Osteocyte (in vitro differentiated cells): ENCODE data around the gene ATP9A. TPM values are rescaled to one million over a fixed set of nuclear protein-coding genes. Genes with fewer than 3 reads are reported as not detected.
A peak's percentile ranks its signal among the peaks of the same experiment; 100 is the strongest.

Experiments
- DNase-seq: peaks from one replicate; pipeline ENCODE4 v3.0.0; 2021; ENCODE audit warnings: mixed read lengths; ENCODE audit not compliant: unreplicated experiment; ENCODE audit errors: extremely low spot score
- H3K27ac Mint-ChIP-seq: one replicate; pipeline ENCODE4 v1.8.0; 2021; ENCODE audit warnings: mild to moderate bottlenecking, mixed read lengths; ENCODE audit not compliant: unreplicated experiment
- H3K27me3 Mint-ChIP-seq: one replicate; pipeline ENCODE4 v1.8.0; 2021; ENCODE audit warnings: mixed read lengths; ENCODE audit not compliant: unreplicated experiment
- H3K36me3 Mint-ChIP-seq: one replicate; pipeline ENCODE4 v1.8.0; 2021; ENCODE audit warnings: mixed read lengths; ENCODE audit not compliant: unreplicated experiment
- H3K4me1 Mint-ChIP-seq: one replicate; pipeline ENCODE4 v1.8.0; 2021; ENCODE audit warnings: mixed read lengths; ENCODE audit not compliant: unreplicated experiment
- H3K4me3 Mint-ChIP-seq: one replicate; pipeline ENCODE4 v1.8.0; 2021; ENCODE audit warnings: mild to moderate bottlenecking, moderate library complexity, mixed read lengths; ENCODE audit not compliant: unreplicated experiment
- H3K9me3 Mint-ChIP-seq: one replicate; pipeline ENCODE4 v1.8.0; 2021; ENCODE audit warnings: mixed read lengths; ENCODE audit not compliant: unreplicated experiment
- total RNA-seq: library from RNA; stranded (reverse); gene quantifications from 2 replicates; pipeline ENCODE4 v1.2.1, GENCODE V29; 2021
- TF ChIP-seq, protein P1 (sequence below): fragments of 200-600 bp; sonication (generic); IDR thresholded peaks from 2 replicates; pipeline ENCODE4 v1.5.0; 2021; ENCODE audit warnings: antibody characterized with exemption, mild to moderate bottlenecking, moderate library complexity

ATP9A gene
- total RNA-seq, 1 donor from 2014 or later: 58.4 TPM

DNA sequence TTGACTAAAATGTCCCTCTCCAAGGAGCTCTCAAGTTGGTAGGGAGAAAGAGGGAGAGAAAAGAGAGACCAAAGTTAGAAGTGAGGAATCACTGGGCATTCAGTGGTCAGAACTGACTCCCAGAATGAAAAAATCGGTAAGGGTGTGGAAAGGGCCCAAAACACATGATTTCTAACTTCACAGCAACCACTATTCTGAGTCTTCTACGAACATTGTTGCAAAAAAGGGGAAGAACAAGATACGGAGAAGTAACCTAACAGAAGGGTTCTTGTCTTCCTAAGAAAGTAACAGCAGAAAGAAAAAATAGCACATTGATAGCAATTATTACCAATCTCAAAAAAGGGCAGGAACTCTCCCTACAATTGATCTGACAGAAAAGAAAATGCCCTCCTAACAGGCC, 65.6 kb downstream of the ATP9A start:
- Mint-ChIP-seq H3K27ac (no peak overlapping the region), H3K27me3 (no peaks in the 10 kb centered on the region), H3K4me1 (peaks cover 22% of the 10 kb centered on the region), H3K9me3 (no peaks in the 10 kb centered on the region), H3K36me3 (peaks cover 12% of the 10 kb centered on the region), H3K4me3 (no peak overlapping the region)
- TF ChIP-seq, protein P1, sequence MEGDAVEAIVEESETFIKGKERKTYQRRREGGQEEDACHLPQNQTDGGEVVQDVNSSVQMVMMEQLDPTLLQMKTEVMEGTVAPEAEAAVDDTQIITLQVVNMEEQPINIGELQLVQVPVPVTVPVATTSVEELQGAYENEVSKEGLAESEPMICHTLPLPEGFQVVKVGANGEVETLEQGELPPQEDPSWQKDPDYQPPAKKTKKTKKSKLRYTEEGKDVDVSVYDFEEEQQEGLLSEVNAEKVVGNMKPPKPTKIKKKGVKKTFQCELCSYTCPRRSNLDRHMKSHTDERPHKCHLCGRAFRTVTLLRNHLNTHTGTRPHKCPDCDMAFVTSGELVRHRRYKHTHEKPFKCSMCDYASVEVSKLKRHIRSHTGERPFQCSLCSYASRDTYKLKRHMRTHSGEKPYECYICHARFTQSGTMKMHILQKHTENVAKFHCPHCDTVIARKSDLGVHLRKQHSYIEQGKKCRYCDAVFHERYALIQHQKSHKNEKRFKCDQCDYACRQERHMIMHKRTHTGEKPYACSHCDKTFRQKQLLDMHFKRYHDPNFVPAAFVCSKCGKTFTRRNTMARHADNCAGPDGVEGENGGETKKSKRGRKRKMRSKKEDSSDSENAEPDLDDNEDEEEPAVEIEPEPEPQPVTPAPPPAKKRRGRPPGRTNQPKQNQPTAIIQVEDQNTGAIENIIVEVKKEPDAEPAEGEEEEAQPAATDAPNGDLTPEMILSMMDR: no peak
- DNase-seq: no peak

GRCh38 chr20:51700809-51701285, 67.3 kb downstream of the ATP9A start:
- TF ChIP-seq, protein P1: peak; percentile 68
- Mint-ChIP-seq H3K27me3 (no peaks in the 10 kb centered on the region), H3K4me1 (peaks cover 39% of the 10 kb centered on the region), H3K27ac (no peak overlapping the region), H3K36me3 (peaks cover 8% of the 10 kb centered on the region), H3K4me3 (no peak overlapping the region), H3K9me3 (no peaks in the 10 kb centered on the region)
- no peak for DNase-seq

DNA sequence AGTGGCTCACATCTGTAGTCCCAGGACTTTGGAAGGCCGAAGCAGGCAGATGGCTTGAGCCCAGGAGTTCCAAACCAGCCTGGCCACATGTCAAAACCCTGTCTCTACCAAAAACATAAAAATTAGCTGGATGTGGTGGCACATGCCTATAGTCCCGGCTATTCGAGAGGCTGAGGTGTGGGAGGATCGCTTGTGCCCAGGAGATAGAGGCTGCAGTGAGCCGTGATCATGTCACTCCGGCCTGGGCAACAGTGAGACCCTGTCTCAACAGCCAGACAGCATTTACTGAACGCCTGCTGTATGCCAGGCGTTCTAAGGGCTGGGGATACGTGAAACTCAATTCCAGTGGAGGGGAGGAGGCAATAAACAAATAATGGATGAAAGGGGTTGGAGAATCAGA, 69.9 kb downstream of the ATP9A start:
- TF ChIP-seq, protein P1: no peak
- DNase-seq: no peak
- Mint-ChIP-seq H3K36me3 (peaks cover 9% of the 10 kb centered on the region), H3K27me3 (no peaks in the 10 kb centered on the region), H3K4me3 (no peak overlapping the region), H3K27ac (peak overlapping the region; percentile 36), H3K9me3 (no peaks in the 10 kb centered on the region), H3K4me1 (peaks cover 38% of the 10 kb centered on the region)

DNA sequence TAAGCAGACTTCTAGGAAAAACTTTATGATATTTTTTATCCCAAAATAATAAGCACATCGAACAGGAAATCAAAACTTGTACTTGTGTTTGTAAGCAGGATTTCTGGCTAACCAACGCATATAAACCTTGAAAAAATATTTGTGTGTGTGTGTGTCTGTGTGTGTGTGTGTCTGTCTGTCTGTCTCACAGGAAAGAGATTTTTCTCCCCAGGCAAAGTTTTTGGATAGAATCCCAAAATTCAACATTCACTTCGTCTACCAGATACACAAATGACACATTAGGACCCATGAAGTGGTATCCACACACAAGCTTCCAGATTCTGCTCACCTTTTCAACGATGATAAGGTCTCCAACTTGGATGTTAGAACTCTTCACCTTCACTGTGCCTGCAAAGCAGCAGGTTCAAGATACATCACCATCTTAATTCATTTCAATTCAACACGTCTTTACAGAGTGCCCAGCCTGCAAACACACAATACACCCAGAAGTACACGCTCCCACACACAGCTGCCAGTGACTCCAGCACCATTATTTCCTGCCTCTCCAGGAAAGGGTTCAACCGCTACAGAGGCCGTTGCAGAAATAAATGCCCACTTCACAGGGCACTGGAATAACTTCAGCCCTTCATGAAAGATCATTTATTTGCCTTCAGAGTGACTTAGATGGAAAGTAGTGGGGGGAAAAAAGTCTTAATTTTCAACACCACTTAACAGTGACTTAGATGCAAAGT, 70.9 kb downstream of the ATP9A start:
- Mint-ChIP-seq H3K4me1 (peaks cover 33% of the 10 kb centered on the region), H3K27me3 (no peaks in the 10 kb centered on the region), H3K27ac (peak overlapping the region; percentile 94), H3K9me3 (no peaks in the 10 kb centered on the region), H3K36me3 (peaks cover 15% of the 10 kb centered on the region), H3K4me3 (peak overlapping the region; percentile 67)
- no peak for DNase-seq
- TF ChIP-seq, protein P1: no peak

- no peak for DNase-seq
- TF ChIP-seq, protein P1: no peak
- Mint-ChIP-seq H3K9me3 (no peaks in the 10 kb centered on the region), H3K4me3 (peak overlapping the region; percentile 67), H3K4me1 (peaks cover 33% of the 10 kb centered on the region), H3K36me3 (peaks cover 23% of the 10 kb centered on the region), H3K27me3 (no peaks in the 10 kb centered on the region), H3K27ac (peak overlapping the region; percentile 94)
These were observed 71.7 kb downstream of the ATP9A start for GRCh38 chr20:51696304-51697071.
